WERI-Rb-1 (cell line): ENCODE measurements around the gene RAET1G.
A peak's percentile ranks its signal among the peaks of the same experiment; 100 is the strongest.
"Not testable (repeated sequence)": the region's sequence is repeated elsewhere in the genome, so short reads cannot be mapped to it uniquely, and the experiment has no call there.

ENCODE experiments used
- DNase-seq: peaks from one replicate; pipeline ENCODE4 v3.0.0-alpha.2; 2020
- H3K27ac ChIP-seq: fragments of 250-450 bp; sonication (Bioruptor Pico); 2 replicates; pipeline ENCODE4 v1.5.1; 2020; ENCODE audit warnings: mild to moderate bottlenecking, moderate library complexity
- H3K27me3 ChIP-seq: fragments of 250-450 bp; sonication (Bioruptor Pico); 2 replicates; pipeline ENCODE4 v1.5.1; 2021; ENCODE audit warnings: mild to moderate bottlenecking, low read depth, moderate library complexity; ENCODE audit not compliant: insufficient read depth, severe bottlenecking
- H3K36me3 ChIP-seq: fragments of 250-450 bp; sonication (Bioruptor Pico); 2 replicates; pipeline ENCODE4 v1.5.1; 2020; ENCODE audit warnings: mild to moderate bottlenecking, moderate library complexity
- H3K4me3 ChIP-seq: 2 replicates; pipeline ENCODE4 v1.5.1; 2011; ENCODE audit warnings: low read depth, mild to moderate bottlenecking, control low read depth, low read length
- H3K9me3 ChIP-seq: fragments of 250-450 bp; sonication (Bioruptor Pico); 2 replicates; pipeline ENCODE4 v1.5.1; 2021; ENCODE audit warnings: mild to moderate bottlenecking, moderate library complexity; ENCODE audit not compliant: severe bottlenecking
- TF ChIP-seq, protein P1 (sequence below): IDR thresholded peaks from 2 replicates; pipeline ENCODE4 v1.5.1; 2011; ENCODE audit warnings: low read depth, mild to moderate bottlenecking, control low read depth, inconsistent platforms, low read length

Gene RAET1G

DNA sequence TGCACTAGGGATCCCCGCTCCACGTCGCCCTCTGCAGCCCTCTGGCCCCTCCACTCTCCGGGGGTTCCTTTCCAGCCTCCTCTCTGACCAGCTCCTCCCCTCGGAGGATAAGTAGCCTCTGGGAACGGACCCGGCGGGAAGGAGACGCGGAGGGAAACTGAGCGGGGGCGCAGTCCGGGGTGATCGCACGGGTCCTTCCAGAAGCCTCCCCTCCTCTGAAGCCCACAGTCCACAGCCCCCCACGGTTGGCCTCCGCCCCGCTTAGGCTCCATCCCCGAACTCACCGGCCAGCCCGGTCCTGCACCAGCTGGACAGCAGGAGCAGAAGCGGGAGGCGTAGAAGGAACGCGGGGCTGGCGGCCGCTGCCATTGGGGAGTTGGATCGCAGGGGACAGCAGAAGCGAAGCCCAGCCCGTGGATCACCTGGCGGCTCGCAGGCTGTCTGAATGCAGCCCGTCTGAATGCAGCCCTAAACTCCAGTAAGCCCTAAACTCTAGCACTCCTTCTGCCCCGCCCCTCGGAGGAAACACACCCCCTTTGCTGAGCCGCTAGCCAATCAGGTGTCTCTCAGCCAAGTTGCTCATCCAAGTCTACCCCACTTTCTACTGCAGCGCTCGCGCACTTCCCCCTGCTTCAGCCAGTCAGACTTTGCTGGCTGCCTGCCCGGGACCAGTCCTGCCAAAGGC is at the start of gene RAET1G:
TSS of gene RAET1G (minus strand) at position 480 of the 685 bp plus-strand sequence. CDS start at position 369, 111 bp downstream.
- Histone ChIP-seq H3K4me3 (peak within 1 kb of the TSS; percentile 44), H3K9me3 (no peaks in the 10 kb centered on the region), H3K36me3 (no peaks in the 10 kb centered on the region), H3K27me3 (peaks cover 51% of the 10 kb centered on the region), H3K27ac (no peak within 1 kb of the TSS)
- DNase-seq: peak; percentile 89
- TF ChIP-seq, protein P1, sequence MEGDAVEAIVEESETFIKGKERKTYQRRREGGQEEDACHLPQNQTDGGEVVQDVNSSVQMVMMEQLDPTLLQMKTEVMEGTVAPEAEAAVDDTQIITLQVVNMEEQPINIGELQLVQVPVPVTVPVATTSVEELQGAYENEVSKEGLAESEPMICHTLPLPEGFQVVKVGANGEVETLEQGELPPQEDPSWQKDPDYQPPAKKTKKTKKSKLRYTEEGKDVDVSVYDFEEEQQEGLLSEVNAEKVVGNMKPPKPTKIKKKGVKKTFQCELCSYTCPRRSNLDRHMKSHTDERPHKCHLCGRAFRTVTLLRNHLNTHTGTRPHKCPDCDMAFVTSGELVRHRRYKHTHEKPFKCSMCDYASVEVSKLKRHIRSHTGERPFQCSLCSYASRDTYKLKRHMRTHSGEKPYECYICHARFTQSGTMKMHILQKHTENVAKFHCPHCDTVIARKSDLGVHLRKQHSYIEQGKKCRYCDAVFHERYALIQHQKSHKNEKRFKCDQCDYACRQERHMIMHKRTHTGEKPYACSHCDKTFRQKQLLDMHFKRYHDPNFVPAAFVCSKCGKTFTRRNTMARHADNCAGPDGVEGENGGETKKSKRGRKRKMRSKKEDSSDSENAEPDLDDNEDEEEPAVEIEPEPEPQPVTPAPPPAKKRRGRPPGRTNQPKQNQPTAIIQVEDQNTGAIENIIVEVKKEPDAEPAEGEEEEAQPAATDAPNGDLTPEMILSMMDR: no peak

GRCh38 chr6:149969635-149970034 is 46.7 kb upstream of the RAET1G start:
- Histone ChIP-seq H3K36me3 (no peaks in the 10 kb centered on the region), H3K27ac (no peak overlapping the region), H3K27me3 (peaks cover 10% of the 10 kb centered on the region), H3K4me3 (no peak overlapping the region), H3K9me3 (no peaks in the 10 kb centered on the region)
- DNase-seq: no peak
- TF ChIP-seq, protein P1: no peak

- not testable (repeated sequence) for DNase-seq, H3K4me3 ChIP-seq, H3K9me3 ChIP-seq, H3K27ac ChIP-seq, H3K36me3 ChIP-seq
- H3K27me3 ChIP-seq: peaks cover 17% of the 10 kb centered on the region
These were observed 46.0 kb upstream of the RAET1G start for GRCh38 chr6:149968909-149969308.

GRCh38 chr6:149967999-149968398 is 45.1 kb upstream of the RAET1G start:
- not testable (repeated sequence) for DNase-seq, H3K4me3 ChIP-seq, H3K27ac ChIP-seq, H3K9me3 ChIP-seq, H3K36me3 ChIP-seq
- H3K27me3 ChIP-seq: peaks cover 20% of the 10 kb centered on the region

DNA sequence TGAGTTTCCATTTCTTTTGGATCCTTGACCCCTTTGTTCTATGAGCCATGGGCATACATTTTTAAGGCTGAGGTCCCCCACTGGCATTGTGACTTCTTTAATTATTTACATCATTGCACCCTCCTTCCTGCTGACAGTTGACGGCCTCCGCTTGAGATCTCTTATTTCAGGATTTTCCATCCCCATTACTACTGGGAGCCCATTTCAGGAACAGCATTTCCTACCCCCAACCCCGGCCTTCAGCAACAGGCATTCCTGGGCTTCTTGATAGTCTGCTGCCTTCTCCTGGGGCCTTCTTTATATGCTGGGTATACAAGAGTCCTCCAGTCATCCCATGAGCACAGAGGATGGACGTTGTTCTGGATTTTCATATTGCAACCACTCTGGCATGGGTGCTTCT is 44.7 kb upstream of the RAET1G start:
- Histone ChIP-seq H3K36me3 (no peaks in the 10 kb centered on the region), H3K27me3 (peaks cover 20% of the 10 kb centered on the region), H3K9me3 (no peaks in the 10 kb centered on the region), H3K4me3 (no peak overlapping the region), H3K27ac (no peak overlapping the region)
- DNase-seq: no peak
- TF ChIP-seq, protein P1: no peak

GRCh38 chr6:149966319-149966718 is 43.4 kb upstream of the RAET1G start:
- not testable (repeated sequence) for H3K9me3 ChIP-seq, DNase-seq, H3K27ac ChIP-seq, H3K36me3 ChIP-seq, H3K4me3 ChIP-seq
- peaks cover 22% of the 10 kb centered on the region for H3K27me3 ChIP-seq

GRCh38 chr6:149965194-149966020 is 42.5 kb upstream of the RAET1G start:
- no peak overlapping the region for H3K4me3 ChIP-seq
- no peaks in the 10 kb centered on the region for H3K36me3 ChIP-seq
- no peak overlapping the region for H3K27ac ChIP-seq
- peaks cover 24% of the 10 kb centered on the region for H3K27me3 ChIP-seq
- no peak for DNase-seq
- TF ChIP-seq, protein P1: no peak
- no peaks in the 10 kb centered on the region for H3K9me3 ChIP-seq
